Mesenchymal stem cell (in vitro differentiated cells and primary cell): ENCODE data around the gene MPDU1.

Source experiments
- DNase-seq: peaks from one replicate; pipeline ENCODE4 v3.0.0-alpha.2; 2013
- H2AFZ ChIP-seq: one replicate; pipeline ENCODE4 v1.6.1; 2013; ENCODE audit warnings: low read depth, mild to moderate bottlenecking, control low read depth, inconsistent platforms, low read length, moderate library complexity
- H2AK5ac ChIP-seq: 2 replicates; pipeline ENCODE4 v1.6.1; 2013; ENCODE audit warnings: low read length, moderate library complexity, mild to moderate bottlenecking, inconsistent platforms; ENCODE audit not compliant: severe bottlenecking
- H2BK120ac ChIP-seq: one replicate; pipeline ENCODE4 v1.6.1; 2013; ENCODE audit warnings: low read depth, mild to moderate bottlenecking, inconsistent platforms, low read length, moderate library complexity
- H2BK12ac ChIP-seq, 2 experiments: one replicate each; pipeline ENCODE4 v1.6.1; 2013; ENCODE audit warnings: inconsistent platforms in 2 of 2, low read length in 2 of 2, mild to moderate bottlenecking in 2 of 2, moderate library complexity in 2 of 2, control low read depth in 1 of 2
- H2BK15ac ChIP-seq: one replicate; pipeline ENCODE4 v1.6.1; 2013; ENCODE audit warnings: mild to moderate bottlenecking, low read depth, inconsistent platforms; ENCODE audit not compliant: poor library complexity, severe bottlenecking
- H2BK5ac ChIP-seq: 2 replicates; pipeline ENCODE4 v1.6.1; 2013; ENCODE audit warnings: low read depth, mild to moderate bottlenecking, low read length, control low read depth, inconsistent platforms; ENCODE audit not compliant: poor library complexity, severe bottlenecking
- H3K14ac ChIP-seq, 2 experiments: one replicate each; pipeline ENCODE4 v1.6.1; 2013; ENCODE audit warnings: inconsistent platforms in 2 of 2, low read length in 2 of 2, control low read depth in 1 of 2, mild to moderate bottlenecking in 1 of 2, moderate library complexity in 1 of 2
- H3K18ac ChIP-seq, 2 experiments: one replicate each; pipeline ENCODE4 v1.6.1; 2013; ENCODE audit warnings: inconsistent platforms in 2 of 2, low read length in 2 of 2, control low read depth in 1 of 2, low read depth in 1 of 2, mild to moderate bottlenecking in 1 of 2
- H3K23ac ChIP-seq, 2 experiments: one replicate each; pipeline ENCODE4 v1.6.1; 2013; ENCODE audit warnings: inconsistent platforms in 2 of 2, low read length in 2 of 2, mild to moderate bottlenecking in 2 of 2, moderate library complexity in 2 of 2, control low read depth in 1 of 2
- H3K27ac ChIP-seq: 2 replicates; pipeline ENCODE4 v1.5.1; 2013; ENCODE audit warnings: mild to moderate bottlenecking, moderate library complexity, low read length, control low read depth, inconsistent platforms; ENCODE audit not compliant: poor library complexity, severe bottlenecking
- H3K27me3 ChIP-seq, 2 experiments: 2 replicates each; pipeline versions ENCODE4 v1.6.1 to v1.7.0; 2013; ENCODE audit warnings: low read length in 2 of 2, mild to moderate bottlenecking in 2 of 2, moderate library complexity in 2 of 2, control low read depth in 1 of 2, inconsistent platforms in 1 of 2; ENCODE audit not compliant: control insufficient read depth in 1 of 2, insufficient read depth in 1 of 2
- H3K36me3 ChIP-seq, 2 experiments: 2 replicates each; pipeline versions ENCODE4 v1.6.1 to v1.7.0; 2013; ENCODE audit warnings: low read length in 2 of 2, control low read depth in 1 of 2, inconsistent platforms in 1 of 2, low read depth in 1 of 2, mild to moderate bottlenecking in 1 of 2; ENCODE audit not compliant: insufficient read depth in 2 of 2, control insufficient read depth in 1 of 2
- H3K4ac ChIP-seq, 2 experiments: one replicate each; pipeline ENCODE4 v1.6.1; 2013; ENCODE audit warnings: inconsistent platforms in 2 of 2, low read length in 2 of 2, mild to moderate bottlenecking in 2 of 2, moderate library complexity in 2 of 2, control low read depth in 1 of 2, low read depth in 1 of 2
- H3K4me1 ChIP-seq: 2 replicates; pipeline ENCODE4 v1.6.1; 2013; ENCODE audit warnings: low read depth, low read length, control low read depth; ENCODE audit not compliant: control insufficient read depth, insufficient read depth
- H3K4me2 ChIP-seq: 2 replicates; pipeline ENCODE4 v1.6.1; 2013; ENCODE audit warnings: low read length, mild to moderate bottlenecking, inconsistent platforms; ENCODE audit not compliant: poor library complexity, severe bottlenecking
- H3K4me3 ChIP-seq, 2 experiments: 2 replicates each; pipeline versions ENCODE4 v1.5.1 to v1.7.0; 2013; ENCODE audit warnings: low read length in 2 of 2, mild to moderate bottlenecking in 2 of 2, control low read depth in 1 of 2, low read depth in 1 of 2; ENCODE audit not compliant: insufficient read depth in 1 of 2
- H3K79me1 ChIP-seq: replicated peaks from 2 replicates; pipeline ENCODE4 v1.6.1; 2013; ENCODE audit warnings: mild to moderate bottlenecking, control low read depth, low read length, inconsistent platforms; ENCODE audit not compliant: poor library complexity, severe bottlenecking
- H3K9ac ChIP-seq: 2 replicates; pipeline ENCODE4 v1.7.0; 2013; ENCODE audit warnings: mild to moderate bottlenecking, low read length, moderate library complexity
- H3K9me3 ChIP-seq: 2 replicates; pipeline ENCODE4 v1.7.0; 2013; ENCODE audit warnings: mild to moderate bottlenecking, low read length; ENCODE audit not compliant: control insufficient read depth
- H4K8ac ChIP-seq: one replicate; pipeline ENCODE4 v1.6.1; 2013; ENCODE audit warnings: inconsistent platforms, mild to moderate bottlenecking, low read length, moderate library complexity
- H4K91ac ChIP-seq: one replicate; pipeline ENCODE4 v1.6.1; 2013; ENCODE audit warnings: mild to moderate bottlenecking, low read length, inconsistent platforms
- WGBS: methylation state at CpG from one replicate; pipeline ENCODE4 v1.1.7; 2013; ENCODE audit warnings: mixed read lengths; 5-methylcytosine and 5-hydroxymethylcytosine counted together

The MPDU1 gene

GRCh38 chr17:7627250-7628121, 43.8 kb downstream of the MPDU1 start, which contains the start of gene SAT2:
Gene SAT2, minus strand, starts transcription at chr17:7627821. Its CDS starts 186 bp downstream, at chr17:7627635.
- Histone ChIP-seq H2AK5ac (no peak within 1 kb of the TSS), H2BK120ac (peak within 1 kb of the TSS; percentile 1), H4K8ac (peak within 1 kb of the TSS; percentile 33), H3K14ac (peak within 1 kb of the TSS in 1 of 2 experiments; percentile 42), H3K4me3 (peak within 1 kb of the TSS; percentile 58 to 93), H2BK15ac (no peak within 1 kb of the TSS), H3K27ac (peak within 1 kb of the TSS; percentile 93), H3K36me3 (peaks cover 3 to 6% of the 10 kb centered on the region in 2 experiments), H3K18ac (peak within 1 kb of the TSS; percentile 85 to 88), H3K23ac (peak within 1 kb of the TSS in 1 of 2 experiments; percentile 97), H3K4ac (peak within 1 kb of the TSS; percentile 66 to 86), H2BK12ac (peak within 1 kb of the TSS in 1 of 2 experiments; percentile 40), H3K9me3 (no peaks in the 10 kb centered on the region), H4K91ac (peak within 1 kb of the TSS; percentile 16), H3K4me1 (peaks cover 7% of the 10 kb centered on the region), H3K4me2 (peak within 1 kb of the TSS; percentile 60), H3K27me3 (no peaks in the 10 kb centered on the region), H2AFZ (peak within 1 kb of the TSS; percentile 68), H2BK5ac (peak within 1 kb of the TSS; percentile 69), H3K9ac (peak within 1 kb of the TSS; percentile 98), H3K79me1 (peaks cover 9% of the 10 kb centered on the region)
- peak; percentile 94 for DNase-seq
- 1% methylated on average over 45 of the region's 54 CpGs for WGBS

GRCh38 chr17:7629939-7630571, 46.4 kb downstream of the MPDU1 start, which contains the start of gene SHBG:
Gene SHBG, plus strand, starts transcription at chr17:7630135. Its CDS starts 38 bp downstream, at chr17:7630173.
- peak within 1 kb of the TSS in 1 of 2 experiments; percentile 80 for H2BK12ac ChIP-seq
- H3K18ac ChIP-seq, result no peak within 1 kb of the TSS
- H3K4me3 ChIP-seq, result no peak within 1 kb of the TSS
- no peak within 1 kb of the TSS for H3K4me2 ChIP-seq
- no peak within 1 kb of the TSS for H3K9ac ChIP-seq
- H3K36me3 ChIP-seq, result peaks cover 3 to 6% of the 10 kb centered on the region in 2 experiments
- no peak within 1 kb of the TSS for H2BK15ac ChIP-seq
- no peak within 1 kb of the TSS for H2AFZ ChIP-seq
- peaks cover 9% of the 10 kb centered on the region for H3K79me1 ChIP-seq
- H2BK5ac ChIP-seq, result no peak within 1 kb of the TSS
- H4K91ac ChIP-seq, result peak within 1 kb of the TSS; percentile 44
- H2BK120ac ChIP-seq, result no peak within 1 kb of the TSS
- peaks cover 9% of the 10 kb centered on the region for H3K4me1 ChIP-seq
- H4K8ac ChIP-seq, result no peak within 1 kb of the TSS
- no peak within 1 kb of the TSS for H3K23ac ChIP-seq
- no peak for DNase-seq
- no peaks in the 10 kb centered on the region for H3K9me3 ChIP-seq
- no peak within 1 kb of the TSS for H3K27ac ChIP-seq
- 77% methylated on average over 13 of the region's 13 CpGs for WGBS
- H3K4ac ChIP-seq, result no peak within 1 kb of the TSS
- peak within 1 kb of the TSS; percentile 17 for H2AK5ac ChIP-seq
- peaks cover 0 to 4% of the 10 kb centered on the region in 2 experiments for H3K27me3 ChIP-seq
- no peak within 1 kb of the TSS for H3K14ac ChIP-seq

GRCh38 chr17:7631398-7632380, 48.0 kb downstream of the MPDU1 start:
- H2BK12ac ChIP-seq, result no peak overlapping the region
- no peak overlapping the region for H2BK5ac ChIP-seq

More at GRCh38 chr17:7631398-7632380, 48.0 kb downstream of the MPDU1 start:
- Histone ChIP-seq H2BK120ac (no peak overlapping the region), H3K4me3 (no peak overlapping the region), H3K27ac (no peak overlapping the region), H3K27me3 (peaks cover 4 to 6% of the 10 kb centered on the region in 2 experiments), H2AK5ac (no peak overlapping the region), H3K79me1 (peaks cover 4% of the 10 kb centered on the region), H3K4me1 (peaks cover 4% of the 10 kb centered on the region), H2AFZ (no peak overlapping the region), H3K9ac (peak overlapping the region; percentile 18), H3K4me2 (no peak overlapping the region), H3K36me3 (no peaks in the 10 kb centered on the region), H3K9me3 (no peaks in the 10 kb centered on the region), H3K14ac (no peak overlapping the region), H4K8ac (no peak overlapping the region), H4K91ac (no peak overlapping the region), H3K23ac (no peak overlapping the region), H3K4ac (no peak overlapping the region), H3K18ac (no peak overlapping the region), H2BK15ac (no peak overlapping the region)
- no peak for DNase-seq
- 88% methylated on average over 11 of the region's 11 CpGs for WGBS
